Measurements from ENCODE around the gene MAD1L1.

The MAD1L1 gene

DNA sequence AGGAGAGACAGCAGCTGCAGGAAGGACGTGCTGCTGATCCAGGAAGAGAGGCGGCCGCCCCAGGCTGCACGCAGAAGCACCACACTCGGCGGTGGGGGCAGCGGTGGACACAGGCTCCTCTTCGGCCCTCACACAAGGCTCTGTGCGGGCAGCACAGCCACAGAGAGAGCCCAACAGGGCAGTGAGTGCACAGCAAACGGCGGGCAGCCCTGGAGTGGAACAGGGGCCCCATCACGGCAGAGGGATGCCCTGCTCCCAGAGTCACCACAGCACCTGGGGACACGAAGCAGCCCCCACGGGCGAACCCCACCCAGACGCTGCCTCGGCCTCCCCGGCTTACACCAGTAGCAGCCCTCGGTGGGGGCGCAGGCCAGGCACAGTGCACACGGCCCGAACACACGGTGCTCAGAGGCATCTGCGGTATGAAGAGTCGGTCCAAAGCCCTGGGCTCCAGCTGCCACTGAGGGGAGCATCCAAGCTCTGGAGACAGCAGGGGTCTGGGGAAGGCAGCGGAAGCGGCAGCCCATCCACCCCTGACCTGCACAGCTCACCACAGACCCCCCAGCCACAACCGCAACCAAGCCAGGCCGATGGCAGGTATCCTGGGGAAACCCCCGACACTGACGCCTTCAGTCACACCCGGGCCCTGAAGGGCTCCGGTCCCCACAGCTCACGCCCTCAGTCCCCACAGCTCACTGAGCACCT, 26.1 kb upstream of the MAD1L1 start:
- H3K36me3 ChIP-seq (ENCODE audit: control insufficient read depth in 2 of 2, insufficient read depth in 2 of 2, low read length in 2 of 2): peaks cover 3 to 7% of the 10 kb centered on the region in 2 donors
- no peak overlapping the region for H3K27ac ChIP-seq (ENCODE audit: low read length)
- H3K27me3 ChIP-seq (ENCODE audit: control insufficient read depth in 1 of 2, insufficient read depth in 2 of 2, low read length in 2 of 2): no peaks in the 10 kb centered on the region
- no peaks in the 10 kb centered on the region for H3K4me1 ChIP-seq (ENCODE audit: control insufficient read depth, insufficient read depth, low read length)
- no peak overlapping the region for H3K4me3 ChIP-seq (ENCODE audit: low read length in 2 of 2)
- no peaks in the 10 kb centered on the region for H3K9me3 ChIP-seq (ENCODE audit: control insufficient read depth in 2 of 2, low read length in 2 of 2)
- H3K9ac ChIP-seq (ENCODE audit: low read length in 2 of 2): no peak overlapping the region

DNA sequence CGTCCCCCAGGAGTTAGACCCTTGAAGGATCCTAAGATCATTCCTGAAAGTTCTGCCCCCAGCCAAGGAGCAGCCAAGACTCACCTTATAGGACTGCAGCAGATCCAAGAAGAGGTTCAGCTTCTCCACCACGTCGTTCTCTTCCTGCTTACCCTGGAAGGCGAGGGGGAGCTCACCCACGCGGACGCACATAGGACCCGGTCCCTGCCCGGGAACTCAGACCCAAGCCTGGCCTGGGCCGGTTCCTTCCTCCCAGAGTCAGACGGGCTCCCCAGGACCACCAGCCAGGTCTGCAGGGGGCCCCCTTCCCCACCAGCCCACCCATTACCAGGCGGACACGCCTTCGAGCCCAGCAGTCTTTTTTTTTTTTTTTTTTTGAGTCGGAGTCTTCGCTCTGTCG, 24.9 kb upstream of the MAD1L1 start:
- H3K9me3 ChIP-seq (ENCODE audit: control insufficient read depth in 2 of 2, low read length in 2 of 2): no peaks in the 10 kb centered on the region
- H3K27ac ChIP-seq (ENCODE audit: low read length): no peak overlapping the region
- H3K9ac ChIP-seq (ENCODE audit: low read length in 2 of 2): no peak overlapping the region
- no peaks in the 10 kb centered on the region for H3K27me3 ChIP-seq (ENCODE audit: control insufficient read depth in 1 of 2, insufficient read depth in 2 of 2, low read length in 2 of 2)
- no peak overlapping the region for H3K4me3 ChIP-seq (ENCODE audit: low read length in 2 of 2)
- peaks cover 0 to 5% of the 10 kb centered on the region in 2 donors for H3K36me3 ChIP-seq (ENCODE audit: control insufficient read depth in 2 of 2, insufficient read depth in 2 of 2, low read length in 2 of 2)
- H3K4me1 ChIP-seq (ENCODE audit: control insufficient read depth, insufficient read depth, low read length): no peaks in the 10 kb centered on the region

GRCh38 chr7:2257046-2257551, 24.4 kb upstream of the MAD1L1 start:
- no peaks in the 10 kb centered on the region for H3K9me3 ChIP-seq (ENCODE audit: control insufficient read depth in 2 of 2, low read length in 2 of 2)
- H3K4me1 ChIP-seq (ENCODE audit: control insufficient read depth, insufficient read depth, low read length): no peaks in the 10 kb centered on the region
- H3K4me3 ChIP-seq (ENCODE audit: low read length in 2 of 2): no peak overlapping the region

GRCh38 chr7:2256306-2257045, 23.7 kb upstream of the MAD1L1 start:
- peaks cover 0 to 5% of the 10 kb centered on the region in 2 donors for H3K36me3 ChIP-seq (ENCODE audit: control insufficient read depth in 2 of 2, insufficient read depth in 2 of 2, low read length in 2 of 2)
- no peaks in the 10 kb centered on the region for H3K9me3 ChIP-seq (ENCODE audit: control insufficient read depth in 2 of 2, low read length in 2 of 2)

More at GRCh38 chr7:2257046-2257551, 24.4 kb upstream of the MAD1L1 start:
- Histone ChIP-seq H3K27me3 (ENCODE audit: control insufficient read depth in 1 of 2, insufficient read depth in 2 of 2, low read length in 2 of 2) (no peaks in the 10 kb centered on the region), H3K36me3 (ENCODE audit: control insufficient read depth in 2 of 2, insufficient read depth in 2 of 2, low read length in 2 of 2) (peaks cover 0 to 5% of the 10 kb centered on the region in 2 donors), H3K27ac (ENCODE audit: low read length) (no peak overlapping the region), H3K9ac (ENCODE audit: low read length in 2 of 2) (no peak overlapping the region)

DNA sequence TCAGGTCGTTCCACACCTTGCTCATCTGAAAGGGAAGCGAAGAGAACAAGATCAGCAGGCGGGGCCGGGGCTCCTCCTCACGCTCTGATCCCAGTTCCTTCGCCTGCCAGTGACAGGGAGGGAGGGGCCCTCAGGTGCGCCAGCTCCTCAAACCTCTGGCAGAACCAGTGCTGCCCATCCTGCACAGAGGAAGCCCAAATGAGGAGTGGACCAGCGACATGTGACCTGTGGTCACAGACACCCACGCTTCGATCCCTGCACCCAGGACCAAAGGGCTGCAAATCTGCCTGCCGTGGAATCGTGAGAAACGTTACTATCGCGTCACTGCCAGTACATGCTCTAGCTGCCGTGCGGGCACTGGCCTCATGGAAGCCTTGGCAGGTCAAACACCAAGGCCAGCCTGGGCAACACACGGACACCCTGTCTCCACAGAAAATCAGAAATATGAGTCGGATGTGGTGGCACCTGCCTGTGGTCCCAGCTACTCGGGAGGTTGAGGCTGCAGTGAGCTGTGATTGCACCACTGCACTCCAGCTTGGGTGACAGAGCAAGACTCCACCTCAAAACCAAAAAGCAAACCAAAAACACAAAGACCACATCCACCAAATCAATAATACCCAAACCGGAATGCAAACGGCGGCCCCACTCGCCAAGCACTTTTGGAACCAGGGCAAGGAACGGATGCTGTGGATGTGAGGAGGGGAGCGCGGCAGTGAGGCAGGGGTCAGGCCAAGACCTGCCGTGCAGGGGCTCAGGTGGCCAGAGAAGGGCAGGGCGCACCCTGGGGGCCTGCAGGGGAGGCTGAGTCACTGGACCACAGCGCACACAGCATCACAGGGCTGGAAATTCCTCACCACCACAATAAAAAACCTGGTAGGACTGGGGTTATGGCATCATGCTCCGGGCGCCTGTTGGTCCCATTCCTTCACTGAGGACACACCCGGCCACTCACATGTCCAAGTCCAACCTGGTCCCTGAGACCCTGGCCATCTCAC, 22.7 kb upstream of the MAD1L1 start:
- H3K27ac ChIP-seq (ENCODE audit: low read length): no peak overlapping the region
- H3K4me1 ChIP-seq (ENCODE audit: control insufficient read depth, insufficient read depth, low read length): no peaks in the 10 kb centered on the region
- no peaks in the 10 kb centered on the region for H3K27me3 ChIP-seq (ENCODE audit: control insufficient read depth in 1 of 2, insufficient read depth in 2 of 2, low read length in 2 of 2)
- H3K9me3 ChIP-seq (ENCODE audit: control insufficient read depth in 2 of 2, low read length in 2 of 2): no peaks in the 10 kb centered on the region
- peaks cover 0 to 5% of the 10 kb centered on the region in 2 donors for H3K36me3 ChIP-seq (ENCODE audit: control insufficient read depth in 2 of 2, insufficient read depth in 2 of 2, low read length in 2 of 2)
- H3K9ac ChIP-seq (ENCODE audit: low read length in 2 of 2): no peak overlapping the region
- H3K4me3 ChIP-seq (ENCODE audit: low read length in 2 of 2): no peak overlapping the region

More at GRCh38 chr7:2256306-2257045, 23.7 kb upstream of the MAD1L1 start:
- no peaks in the 10 kb centered on the region for H3K4me1 ChIP-seq (ENCODE audit: control insufficient read depth, insufficient read depth, low read length)
- no peak overlapping the region for H3K4me3 ChIP-seq (ENCODE audit: low read length in 2 of 2)
- H3K9ac ChIP-seq (ENCODE audit: low read length in 2 of 2): no peak overlapping the region
- no peaks in the 10 kb centered on the region for H3K27me3 ChIP-seq (ENCODE audit: control insufficient read depth in 1 of 2, insufficient read depth in 2 of 2, low read length in 2 of 2)
- H3K27ac ChIP-seq (ENCODE audit: low read length): no peak overlapping the region

GRCh38 chr7:2254429-2255144, 21.8 kb upstream of the MAD1L1 start:
- Histone ChIP-seq H3K9ac (ENCODE audit: low read length in 2 of 2) (no peak overlapping the region), H3K4me1 (ENCODE audit: control insufficient read depth, insufficient read depth, low read length) (no peaks in the 10 kb centered on the region), H3K27ac (ENCODE audit: low read length) (no peak overlapping the region), H3K36me3 (ENCODE audit: control insufficient read depth in 2 of 2, insufficient read depth in 2 of 2, low read length in 2 of 2) (peaks cover 0 to 5% of the 10 kb centered on the region in 2 donors), H3K9me3 (ENCODE audit: control insufficient read depth in 2 of 2, low read length in 2 of 2) (no peaks in the 10 kb centered on the region), H3K27me3 (ENCODE audit: control insufficient read depth in 1 of 2, insufficient read depth in 2 of 2, low read length in 2 of 2) (no peaks in the 10 kb centered on the region), H3K4me3 (ENCODE audit: low read length in 2 of 2) (no peak overlapping the region)

- H3K9ac ChIP-seq (ENCODE audit: low read length in 2 of 2): no peak overlapping the region
- no peaks in the 10 kb centered on the region for H3K4me1 ChIP-seq (ENCODE audit: control insufficient read depth, insufficient read depth, low read length)
- no peaks in the 10 kb centered on the region for H3K27me3 ChIP-seq (ENCODE audit: control insufficient read depth in 1 of 2, insufficient read depth in 2 of 2, low read length in 2 of 2)
- H3K36me3 ChIP-seq (ENCODE audit: control insufficient read depth in 2 of 2, insufficient read depth in 2 of 2, low read length in 2 of 2): peaks cover 0 to 5% of the 10 kb centered on the region in 2 donors
- no peak overlapping the region for H3K4me3 ChIP-seq (ENCODE audit: low read length in 2 of 2)
- no peaks in the 10 kb centered on the region for H3K9me3 ChIP-seq (ENCODE audit: control insufficient read depth in 2 of 2, low read length in 2 of 2)
- H3K27ac ChIP-seq (ENCODE audit: low read length): no peak overlapping the region
Measured at GRCh38 chr7:2253525-2254244, 20.9 kb upstream of the MAD1L1 start.

DNA sequence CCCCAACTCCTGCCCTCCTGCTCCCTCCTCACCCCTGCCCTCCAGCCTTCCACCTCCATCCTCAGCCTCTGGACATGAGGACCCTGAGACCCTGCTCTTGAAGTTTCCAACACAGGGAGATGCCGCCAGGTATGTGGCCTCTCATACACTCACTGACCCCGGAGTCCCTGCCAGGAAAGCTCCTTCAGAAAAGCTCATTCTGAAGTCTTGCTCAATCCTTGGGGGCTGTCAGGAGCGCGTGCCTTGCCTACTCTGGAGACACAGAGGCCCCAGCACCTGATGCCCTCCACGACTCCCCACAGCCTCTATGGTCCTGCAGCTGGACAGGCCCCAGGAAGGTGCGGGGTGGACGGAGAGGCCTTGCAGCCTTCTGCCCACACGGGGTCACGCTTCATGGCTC, 20.3 kb upstream of the MAD1L1 start:
- Histone ChIP-seq H3K4me3 (ENCODE audit: low read length in 2 of 2) (no peak overlapping the region), H3K9ac (ENCODE audit: low read length in 2 of 2) (no peak overlapping the region), H3K36me3 (ENCODE audit: control insufficient read depth in 2 of 2, insufficient read depth in 2 of 2, low read length in 2 of 2) (peaks cover 0 to 3% of the 10 kb centered on the region in 2 donors), H3K9me3 (ENCODE audit: control insufficient read depth in 2 of 2, low read length in 2 of 2) (no peaks in the 10 kb centered on the region), H3K27ac (ENCODE audit: low read length) (no peak overlapping the region), H3K4me1 (ENCODE audit: control insufficient read depth, insufficient read depth, low read length) (no peaks in the 10 kb centered on the region), H3K27me3 (ENCODE audit: control insufficient read depth in 1 of 2, insufficient read depth in 2 of 2, low read length in 2 of 2) (no peaks in the 10 kb centered on the region)

GRCh38 chr7:2251841-2252771, 19.4 kb upstream of the MAD1L1 start:
- Histone ChIP-seq H3K27me3 (ENCODE audit: control insufficient read depth in 1 of 2, insufficient read depth in 2 of 2, low read length in 2 of 2) (no peaks in the 10 kb centered on the region), H3K36me3 (ENCODE audit: control insufficient read depth in 2 of 2, insufficient read depth in 2 of 2, low read length in 2 of 2) (peaks cover 0 to 3% of the 10 kb centered on the region in 2 donors), H3K9me3 (ENCODE audit: control insufficient read depth in 2 of 2, low read length in 2 of 2) (no peaks in the 10 kb centered on the region), H3K4me1 (ENCODE audit: control insufficient read depth, insufficient read depth, low read length) (no peaks in the 10 kb centered on the region), H3K27ac (ENCODE audit: low read length) (no peak overlapping the region), H3K4me3 (ENCODE audit: low read length in 2 of 2) (no peak overlapping the region), H3K9ac (ENCODE audit: low read length in 2 of 2) (no peak overlapping the region)
